Measurements from ENCODE around the gene ZNF878. TPM values are rescaled to one million over a fixed set of nuclear protein-coding genes. Genes with fewer than 3 reads are reported as not detected.

ZNF878 gene
- total RNA-seq (under 1 TPM in 6 of 7 donors, not detected in 1; 0.17 to 0.62 (median 0.27) TPM), polyA plus RNA-seq (under 1 TPM in 1 of 2 donors, not detected in 1; 0.08 TPM)
- long read RNA-seq, donor 1 = 0 reads
- long read RNA-seq, donor 2 = 0 reads
- long read RNA-seq, donor 3 = 0 reads

DNA sequence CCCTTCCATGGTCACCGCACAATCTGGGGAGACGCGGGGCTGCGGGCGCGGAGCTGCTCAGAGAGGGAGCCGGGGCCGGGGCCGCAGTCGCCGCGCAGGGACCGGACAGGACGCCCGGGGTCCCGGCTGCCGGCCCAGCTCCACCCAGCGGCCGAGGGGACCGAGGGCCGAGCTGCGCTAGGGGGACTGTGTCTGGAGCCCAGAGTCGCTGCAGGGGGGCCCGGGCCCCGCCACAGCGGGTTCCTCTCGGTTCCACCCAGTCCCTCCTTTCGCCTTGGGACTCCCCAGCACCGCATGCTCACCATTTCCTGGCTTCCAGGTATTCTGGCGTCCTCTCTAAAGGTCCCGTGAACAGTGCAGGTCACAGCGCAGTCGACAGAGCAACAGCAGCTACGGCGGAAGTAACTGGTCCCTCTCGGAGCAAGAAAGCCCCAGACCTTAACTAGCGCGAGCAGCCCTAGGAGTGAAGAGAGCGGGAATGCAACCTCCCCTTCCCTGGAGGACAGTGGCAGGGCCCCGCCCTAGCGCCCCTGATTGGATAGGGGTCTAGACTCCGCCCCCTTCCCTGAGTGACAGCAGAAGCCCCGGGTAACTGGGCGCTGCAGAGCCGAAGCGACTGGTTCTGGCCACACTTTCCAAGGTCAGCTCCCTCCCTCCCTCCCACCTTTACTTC is at the start of gene ZNF878:
Gene ZNF878, minus strand, starts transcription at position 465 of the 673 bp plus-strand sequence. Its CDS starts 160 bp downstream, at position 305.
- no peaks in the 10 kb centered on the region for H3K9me3 ChIP-seq
- peak within 1 kb of the TSS in 1 of 2 donors; percentile 55 for H3K27ac ChIP-seq
- H3K4me3 ChIP-seq = peak within 1 kb of the TSS; percentile 49
- peaks cover 3% of the 10 kb centered on the region for H3K4me1 ChIP-seq (ENCODE audit: insufficient read depth)
- TF ChIP-seq, protein P1, sequence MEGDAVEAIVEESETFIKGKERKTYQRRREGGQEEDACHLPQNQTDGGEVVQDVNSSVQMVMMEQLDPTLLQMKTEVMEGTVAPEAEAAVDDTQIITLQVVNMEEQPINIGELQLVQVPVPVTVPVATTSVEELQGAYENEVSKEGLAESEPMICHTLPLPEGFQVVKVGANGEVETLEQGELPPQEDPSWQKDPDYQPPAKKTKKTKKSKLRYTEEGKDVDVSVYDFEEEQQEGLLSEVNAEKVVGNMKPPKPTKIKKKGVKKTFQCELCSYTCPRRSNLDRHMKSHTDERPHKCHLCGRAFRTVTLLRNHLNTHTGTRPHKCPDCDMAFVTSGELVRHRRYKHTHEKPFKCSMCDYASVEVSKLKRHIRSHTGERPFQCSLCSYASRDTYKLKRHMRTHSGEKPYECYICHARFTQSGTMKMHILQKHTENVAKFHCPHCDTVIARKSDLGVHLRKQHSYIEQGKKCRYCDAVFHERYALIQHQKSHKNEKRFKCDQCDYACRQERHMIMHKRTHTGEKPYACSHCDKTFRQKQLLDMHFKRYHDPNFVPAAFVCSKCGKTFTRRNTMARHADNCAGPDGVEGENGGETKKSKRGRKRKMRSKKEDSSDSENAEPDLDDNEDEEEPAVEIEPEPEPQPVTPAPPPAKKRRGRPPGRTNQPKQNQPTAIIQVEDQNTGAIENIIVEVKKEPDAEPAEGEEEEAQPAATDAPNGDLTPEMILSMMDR (IDR thresholded peaks at IDR 0.05) = no peak
- TF ChIP-seq POLR2A (IDR thresholded peaks at IDR 0.05) = peak; percentile 65
- H3K36me3 ChIP-seq = no peaks in the 10 kb centered on the region
- DNase-seq = peak; percentile 87 to 93 (median 90)
- intact Hi-C loops (cut with DNase I) = no loop called here
- no peaks in the 10 kb centered on the region for H3K27me3 ChIP-seq
- WGBS, 3 donors = 0 to 1% (median 1%) methylated on average over 37 to 46 of the region's 46 CpGs

- Histone ChIP-seq H3K27ac (no peak overlapping the region), H3K27me3 (no peaks in the 10 kb centered on the region), H3K4me3 (no peak overlapping the region), H3K4me1 (ENCODE audit: insufficient read depth) (peaks cover 2% of the 10 kb centered on the region), H3K9me3 (peaks cover 0 to 2% of the 10 kb centered on the region in 2 donors), H3K36me3 (no peaks in the 10 kb centered on the region)
- intact Hi-C loops (cut with DNase I) = no loop called here
- TF ChIP-seq EP300 (IDR thresholded peaks at IDR 0.05) (no peak), POLR2A (IDR thresholded peaks at IDR 0.05) (no peak)
- TF ChIP-seq, protein P1 (IDR thresholded peaks at IDR 0.05) = no peak
- no peak for DNase-seq
- 96 to 98% (median 97%) methylated on average over 9 of the region's 9 CpGs for WGBS, 3 donors
These were observed 45.3 kb upstream of the ZNF878 start for GRCh38 chr19:12098040-12098439.

DNA sequence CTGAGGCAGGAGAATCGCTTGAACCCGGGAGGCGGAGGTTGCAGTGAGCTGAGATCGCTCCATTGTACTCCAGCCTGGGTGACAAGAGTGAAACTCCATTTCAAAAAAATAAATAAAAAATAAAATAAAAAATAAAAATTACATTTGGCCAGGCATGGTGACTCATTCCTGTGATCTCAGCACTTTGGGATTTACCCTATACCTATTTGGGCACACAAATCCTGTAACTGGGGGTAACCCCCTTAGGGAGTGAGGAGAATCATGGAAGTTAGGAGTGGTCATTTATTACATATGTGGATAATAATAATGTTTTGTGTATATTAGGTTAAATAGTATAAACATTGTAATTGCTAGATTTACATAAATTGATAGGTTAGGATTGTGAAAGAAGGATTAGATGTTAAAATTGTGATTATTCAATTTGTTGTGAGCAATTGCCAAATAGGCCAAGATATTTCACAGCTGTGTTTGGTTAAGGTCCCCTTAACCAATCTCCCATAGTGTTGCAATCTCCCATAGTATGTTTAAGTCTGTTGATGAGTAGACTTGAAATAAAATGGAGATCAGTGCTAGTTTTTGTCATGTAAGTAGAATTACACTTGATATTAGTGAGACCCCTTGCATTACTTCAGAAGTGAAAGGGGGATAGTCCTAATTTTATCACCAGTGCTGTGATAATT is 42.5 kb upstream of the ZNF878 start:
- intact Hi-C loops (cut with DNase I) = no loop called here
- no peak overlapping the region for H3K4me3 ChIP-seq

GRCh38 chr19:12093777-12094176 is 41.0 kb upstream of the ZNF878 start:
- no peak for DNase-seq
- H3K4me3 ChIP-seq = no peak overlapping the region
- TF ChIP-seq EP300 (IDR thresholded peaks at IDR 0.05) = no peak
- no peak for TF ChIP-seq POLR2A (IDR thresholded peaks at IDR 0.05)
- TF ChIP-seq, protein P1 (IDR thresholded peaks at IDR 0.05) = no peak
- intact Hi-C loops (cut with DNase I) = no loop called here
- no peaks in the 10 kb centered on the region for H3K36me3 ChIP-seq
- H3K9me3 ChIP-seq = peaks cover 0 to 2% of the 10 kb centered on the region in 2 donors
- no peaks in the 10 kb centered on the region for H3K27me3 ChIP-seq
- no peak overlapping the region for H3K27ac ChIP-seq
- H3K4me1 ChIP-seq (ENCODE audit: insufficient read depth) = peaks cover 3% of the 10 kb centered on the region
- WGBS, 3 donors = 93 to 98% (median 97%) methylated on average over 3 of the region's 3 CpGs

More for the DNA sequence above, 42.5 kb upstream of the ZNF878 start:
- Histone ChIP-seq H3K36me3 (no peaks in the 10 kb centered on the region), H3K4me1 (ENCODE audit: insufficient read depth) (peaks cover 3% of the 10 kb centered on the region), H3K27ac (no peak overlapping the region), H3K9me3 (peaks cover 0 to 2% of the 10 kb centered on the region in 2 donors), H3K27me3 (no peaks in the 10 kb centered on the region)
- no peak for DNase-seq
- no peak for TF ChIP-seq POLR2A (IDR thresholded peaks at IDR 0.05)
- TF ChIP-seq, protein P1 (IDR thresholded peaks at IDR 0.05) = no peak
- no peak for TF ChIP-seq EP300 (IDR thresholded peaks at IDR 0.05)
- 95 to 97% (median 95%) methylated on average over 4 of the region's 4 CpGs for WGBS, 3 donors

Data from ovary (tissue), 10 donors.